SK-N-SH treated with all-trans-retinoic acid at 6 μM for 48 hours (cell line): ENCODE results near the gene ADARB2.

Source experiments
- CSDC2 ChIP-seq: fragments of 250-450 bp; sonication (Bioruptor Pico); IDR thresholded peaks from 2 replicates; pipeline ENCODE4 v1.5.0; 2020; ENCODE audit warnings: mild to moderate bottlenecking, moderate library complexity
- OSR1 ChIP-seq: fragments of 250-450 bp; sonication (Bioruptor Pico); IDR thresholded peaks from 2 replicates; pipeline ENCODE4 v1.8.0; 2022; ENCODE audit warnings: moderate library complexity, mild to moderate bottlenecking, inconsistent platforms
- ZFP3 ChIP-seq: fragments of 250-450 bp; sonication (Bioruptor Pico); IDR thresholded peaks from 2 replicates; pipeline ENCODE4 v1.5.0; 2020; ENCODE audit warnings: mild to moderate bottlenecking, moderate library complexity

GRCh38 chr10:1327759-1328158 lies 409.6 kb downstream of the ADARB2 start:
- TF ChIP-seq OSR1 (CRISPR knock-in tag) (no peak), ZFP3 (CRISPR knock-in tag) (no peak), CSDC2 (CRISPR knock-in tag) (no peak)
